ENCODE results near the gene PEX10. TPM values are rescaled to one million over a fixed set of nuclear protein-coding genes. Genes with fewer than 3 reads are reported as not detected.
"Not testable (repeated sequence)": the region's sequence is repeated elsewhere in the genome, so short reads cannot be mapped to it uniquely, and the experiment has no call there.

PEX10 gene
- 18.8 and 31.2 TPM in 2 replicates for total RNA-seq (2014; rRNA removed; shearing (Covaris generic))

DNA sequence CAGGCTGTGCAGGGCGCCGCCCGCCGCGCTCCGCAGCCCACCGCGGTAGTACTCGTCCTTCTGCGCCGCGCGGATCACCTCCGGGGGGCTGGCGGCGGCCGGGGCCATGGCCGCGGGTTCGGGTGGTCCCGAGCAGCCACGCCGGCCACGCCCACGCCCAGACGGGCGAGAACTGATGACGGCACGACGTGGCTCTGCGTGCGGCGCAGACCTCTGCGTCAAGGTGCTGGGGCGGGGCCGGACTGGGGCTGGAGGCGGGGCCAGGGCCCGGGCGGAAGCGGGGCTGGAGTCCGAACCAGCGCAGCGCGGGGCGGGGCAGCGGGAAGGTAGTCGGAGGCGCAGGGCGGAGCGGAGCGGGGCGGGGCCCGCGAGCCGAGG, at the start of gene PEX10:
PEX10 (minus strand) TSS at position 170 of the 378 bp plus-strand sequence; CDS start at position 108, 62 bp downstream.
- peak; percentile 92 for DNase-seq (ENCODE audit: low read depth)

DNA sequence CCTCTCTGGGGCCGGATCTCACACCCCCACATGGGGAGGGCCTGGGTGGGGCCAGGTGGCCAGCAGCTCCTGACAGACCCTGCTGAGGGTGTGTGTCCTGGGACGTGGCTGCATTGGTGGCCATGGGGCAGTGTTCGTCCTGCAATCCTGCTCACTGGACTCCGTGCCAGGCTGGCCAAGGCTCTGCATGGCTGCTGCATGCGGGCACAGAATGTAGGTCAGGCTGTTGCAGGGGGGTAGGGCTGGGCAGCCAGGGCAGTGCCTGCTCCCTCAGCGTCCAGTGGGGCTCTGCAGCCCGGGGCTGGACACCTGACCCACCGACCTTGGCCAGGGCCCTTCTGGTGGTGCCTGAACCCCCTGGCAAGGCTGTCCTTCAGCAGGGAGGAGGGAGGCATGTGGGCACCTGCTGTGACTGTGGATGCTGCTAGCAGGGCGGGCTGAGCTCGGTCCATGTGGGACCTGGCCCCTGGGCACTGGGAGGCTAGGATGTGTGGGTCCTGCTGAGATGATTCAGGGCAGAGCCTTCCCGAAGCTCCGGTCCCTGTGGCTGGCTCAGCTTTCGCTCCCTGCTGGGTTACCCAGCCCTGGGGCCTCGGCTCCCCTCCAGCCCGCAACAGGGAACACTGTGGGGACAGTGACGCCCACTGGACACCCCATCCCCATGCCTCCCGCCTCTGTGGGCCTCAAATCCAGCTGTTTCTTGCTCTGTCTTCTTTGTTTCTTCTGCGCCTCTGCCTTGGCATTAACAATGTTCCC, 48.8 kb upstream of the PEX10 start:
- DNase-seq (ENCODE audit: low read depth): no peak

DNA sequence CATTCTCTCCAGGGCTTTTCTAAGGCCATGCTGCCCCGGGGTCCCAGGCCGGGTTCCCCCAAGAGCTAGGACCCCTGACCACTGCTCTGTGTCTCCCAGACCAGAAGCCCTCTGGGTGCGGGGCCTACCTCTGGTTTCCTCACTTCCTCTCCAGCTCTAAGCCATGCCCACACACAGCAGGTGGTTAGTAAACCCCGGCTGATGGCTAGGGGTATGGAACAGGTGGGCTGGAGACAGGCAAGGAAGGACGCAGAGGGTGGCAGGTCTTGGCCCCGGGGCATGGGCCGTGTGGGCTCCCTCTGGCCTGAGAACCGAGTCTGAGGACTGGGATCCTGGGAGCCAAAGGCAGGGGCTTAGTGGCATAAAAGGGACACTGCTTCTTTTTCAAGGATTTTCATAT, 47.8 kb upstream of the PEX10 start:
- DNase-seq (ENCODE audit: low read depth): no peak

DNA sequence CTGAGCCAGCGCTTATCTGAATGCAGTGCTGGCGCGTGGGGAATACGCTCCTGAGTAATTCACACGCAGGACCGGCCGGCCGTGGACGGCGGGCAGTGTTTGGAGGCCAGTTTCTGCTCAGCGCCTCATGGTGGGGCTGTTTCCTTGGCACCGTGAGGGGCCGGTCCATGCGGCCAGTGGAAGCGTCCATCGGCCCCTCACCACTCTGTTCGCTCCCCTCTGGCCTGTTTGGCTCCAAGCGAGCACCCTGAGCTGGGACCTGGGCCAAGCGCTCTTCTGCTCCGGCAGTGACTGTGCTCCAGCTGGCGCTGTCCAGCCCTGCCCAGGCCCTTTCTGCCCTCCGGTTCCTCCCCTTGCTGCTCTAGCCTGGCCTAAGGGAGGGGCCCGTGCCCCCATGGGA, 47.4 kb upstream of the PEX10 start:
- peak; percentile 47 for DNase-seq (ENCODE audit: low read depth)

DNA sequence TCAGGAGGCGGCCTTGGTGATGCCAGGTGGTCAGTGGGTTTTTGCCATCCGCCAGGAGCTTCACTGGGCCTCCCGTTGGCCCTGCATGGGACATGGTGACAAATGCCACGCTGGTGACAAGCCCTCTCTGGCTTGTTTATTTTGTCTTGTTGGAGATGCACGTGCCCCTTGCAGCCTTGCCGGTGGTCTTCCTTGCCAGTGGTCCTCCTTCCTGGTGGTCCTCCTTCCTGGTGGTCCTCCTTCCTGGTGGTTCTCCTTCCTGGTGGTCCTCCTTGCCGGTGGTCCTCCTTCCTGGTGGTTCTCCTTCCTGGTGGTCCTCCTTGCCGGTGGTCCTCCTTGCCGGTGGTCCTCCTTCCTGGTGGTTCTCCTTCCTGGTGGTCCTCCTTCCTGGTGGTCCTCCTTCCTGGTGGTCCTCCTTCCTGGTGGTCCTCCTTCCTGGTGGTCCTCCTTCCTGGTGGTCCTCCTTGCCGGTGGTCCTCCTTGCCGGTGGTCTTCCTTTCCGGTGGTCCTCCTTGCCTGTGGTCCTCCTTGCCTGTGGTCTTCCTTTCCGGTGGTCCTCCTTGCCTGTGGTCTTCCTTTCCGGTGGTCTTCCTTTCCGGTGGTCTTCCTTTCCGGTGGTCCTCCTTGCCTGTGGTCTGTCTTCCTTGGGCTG, 46.9 kb upstream of the PEX10 start:
- not testable (repeated sequence) for DNase-seq (ENCODE audit: low read depth)

DNA sequence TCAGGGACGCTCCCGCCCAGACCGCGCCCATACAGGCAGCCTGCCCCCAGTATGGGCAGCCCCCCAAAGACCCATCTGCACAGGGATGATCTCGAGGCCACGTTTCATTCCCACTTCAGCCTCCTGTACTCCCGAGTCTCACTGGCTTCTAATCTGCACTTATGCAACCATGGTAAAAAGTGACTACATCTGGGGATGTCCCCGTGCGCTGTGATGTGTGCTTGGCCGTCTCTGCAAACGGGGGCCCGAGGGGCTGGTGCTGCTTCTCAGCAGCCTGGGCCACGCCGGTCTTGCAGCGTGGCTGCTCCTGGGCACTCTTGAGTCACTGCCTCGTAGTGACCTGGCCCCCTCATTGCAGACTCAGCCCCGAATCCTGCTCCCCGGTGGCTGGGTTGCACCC, 46.3 kb upstream of the PEX10 start:
- DNase-seq (ENCODE audit: low read depth): no peak

DNA sequence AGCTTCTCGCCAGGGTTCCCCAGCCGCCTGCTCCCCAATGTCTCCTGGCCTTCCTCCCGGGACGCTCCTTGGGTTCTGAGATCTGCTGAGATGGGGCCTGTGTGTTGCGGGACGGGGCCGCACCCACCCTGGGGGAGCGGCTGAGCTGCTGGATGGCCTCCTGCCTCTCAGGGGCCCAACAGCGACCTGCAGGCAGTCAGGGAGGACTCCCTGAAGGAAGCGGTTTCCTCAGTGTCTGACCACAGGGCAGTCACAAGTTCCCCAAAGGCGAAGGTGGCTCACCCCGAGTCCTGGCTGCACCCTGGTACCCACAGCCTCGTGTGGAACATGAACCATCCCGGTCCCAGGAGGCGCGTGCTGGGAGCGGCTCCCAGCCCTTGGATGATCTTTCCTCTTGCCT, 45.1 kb upstream of the PEX10 start:
- DNase-seq (ENCODE audit: low read depth): no peak

DNA sequence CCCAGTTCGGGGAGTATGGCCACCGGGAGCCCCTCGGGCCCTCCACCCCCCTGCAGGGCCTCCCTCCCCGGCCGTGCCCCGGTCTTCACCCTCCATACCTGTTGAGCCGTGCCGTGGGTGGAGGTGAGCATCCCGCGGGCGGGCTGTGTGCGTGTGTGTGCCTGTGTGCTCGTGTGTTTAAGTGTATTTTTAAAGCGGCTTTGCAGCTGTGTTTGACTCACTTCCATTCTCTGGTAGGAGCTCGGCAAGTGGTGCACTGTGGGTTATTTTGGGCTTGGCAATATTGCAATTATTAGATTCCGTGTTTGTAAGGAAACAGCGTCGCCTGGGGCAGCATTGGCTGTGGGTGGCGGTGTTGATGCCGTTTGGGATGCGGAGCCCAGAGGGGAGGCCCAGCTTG, 43.4 kb upstream of the PEX10 start:
- peak; percentile 31 for DNase-seq (ENCODE audit: low read depth)

DNA sequence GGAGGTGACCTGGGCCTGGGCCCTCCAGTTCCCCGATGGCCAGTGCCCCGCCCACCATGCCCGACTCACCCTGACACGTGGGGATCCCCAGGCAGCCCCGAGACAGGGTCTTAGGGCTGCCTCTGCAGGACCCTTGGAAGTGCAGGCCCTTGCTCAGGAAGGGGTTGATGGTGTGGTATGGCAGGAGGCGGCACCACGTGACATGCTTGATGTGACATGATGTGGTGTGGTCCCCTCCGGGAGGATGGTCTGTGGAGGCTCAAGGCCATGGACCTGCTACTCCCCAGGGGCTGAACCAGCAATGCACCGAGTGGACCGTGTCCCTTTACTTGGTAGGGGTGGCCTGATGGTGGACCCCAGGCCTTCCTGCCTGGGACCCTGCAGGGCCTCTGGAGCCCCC, 41.9 kb upstream of the PEX10 start:
- DNase-seq (ENCODE audit: low read depth): no peak

DNA sequence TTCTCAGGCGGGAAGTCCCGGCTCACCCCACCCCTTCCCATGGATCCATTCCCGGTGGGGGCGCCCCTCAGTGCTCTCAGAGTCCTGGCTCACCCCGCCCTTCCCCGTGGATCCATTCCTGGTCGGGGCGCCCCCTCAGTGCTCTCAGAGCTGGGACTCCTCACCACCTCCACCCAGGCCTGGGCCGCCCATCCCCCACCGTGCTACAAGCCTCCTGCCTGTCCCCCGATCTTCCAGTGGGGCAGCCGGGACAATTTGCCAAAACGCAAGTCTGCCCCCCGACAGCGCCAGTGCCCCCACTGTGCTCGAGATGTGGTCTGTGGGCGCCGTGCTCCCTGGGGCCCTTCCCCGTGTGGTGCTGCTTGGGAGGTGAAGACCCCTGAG, 40.6 kb upstream of the PEX10 start:
- DNase-seq (ENCODE audit: low read depth): no peak

DNA sequence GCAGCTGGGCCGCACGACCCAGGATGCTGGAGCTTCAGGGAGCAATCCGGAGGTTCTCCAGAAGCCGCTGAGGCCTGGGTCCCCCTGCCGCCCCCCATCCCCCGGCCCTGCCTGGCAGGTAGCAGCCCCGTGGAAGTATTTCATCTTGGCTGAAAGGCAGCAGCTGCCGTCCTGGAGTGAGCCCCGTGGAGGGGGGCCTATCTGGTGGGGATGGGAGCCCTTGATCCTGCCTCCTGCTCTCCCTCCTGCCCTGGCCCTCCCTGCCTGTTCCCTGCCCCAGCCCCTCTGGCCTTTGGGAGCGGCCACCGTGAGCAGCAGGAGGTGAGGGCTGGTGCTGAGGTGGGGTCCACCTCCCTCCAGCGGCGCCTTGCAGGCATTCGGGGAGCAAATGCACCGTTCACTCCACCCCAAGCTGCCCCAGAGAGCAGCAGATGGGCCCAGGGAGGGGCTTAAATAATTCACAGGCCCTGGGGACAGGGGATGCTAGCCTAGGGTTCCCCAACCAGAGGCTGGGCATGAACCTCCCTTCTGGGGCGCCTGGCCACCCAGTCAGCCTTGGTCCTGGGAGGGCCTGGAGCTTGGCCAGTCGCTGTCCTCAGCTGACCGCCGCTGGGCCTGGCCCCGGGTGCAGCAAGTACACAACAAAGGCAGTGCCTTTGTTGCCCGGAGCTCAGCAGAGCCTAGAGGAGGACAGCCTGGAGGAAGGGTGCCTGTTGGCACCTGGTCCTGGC, 40.0 kb upstream of the PEX10 start:
- DNase-seq (ENCODE audit: low read depth): no peak

DNA sequence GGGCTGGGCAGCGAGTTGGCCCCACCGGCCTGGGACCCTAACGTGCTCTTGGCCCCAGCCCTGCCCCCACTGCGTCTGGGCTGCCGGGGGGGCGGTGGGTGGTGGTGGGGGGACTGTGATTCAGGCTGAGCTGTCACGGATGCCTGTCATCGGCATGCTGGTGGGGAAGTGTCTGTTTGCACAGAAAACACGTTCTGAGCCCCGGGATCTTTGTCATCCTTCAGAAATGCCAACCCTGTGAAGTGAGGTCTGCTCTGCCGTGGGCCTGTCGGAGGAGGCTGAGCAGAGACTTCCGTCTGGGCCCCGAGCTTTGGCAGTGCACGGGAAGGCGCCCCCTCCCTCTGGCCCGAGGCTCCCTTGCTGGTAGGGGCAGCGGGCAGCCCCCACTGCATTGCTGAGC, 39.4 kb upstream of the PEX10 start:
- DNase-seq (ENCODE audit: low read depth): peak; percentile 90

DNA sequence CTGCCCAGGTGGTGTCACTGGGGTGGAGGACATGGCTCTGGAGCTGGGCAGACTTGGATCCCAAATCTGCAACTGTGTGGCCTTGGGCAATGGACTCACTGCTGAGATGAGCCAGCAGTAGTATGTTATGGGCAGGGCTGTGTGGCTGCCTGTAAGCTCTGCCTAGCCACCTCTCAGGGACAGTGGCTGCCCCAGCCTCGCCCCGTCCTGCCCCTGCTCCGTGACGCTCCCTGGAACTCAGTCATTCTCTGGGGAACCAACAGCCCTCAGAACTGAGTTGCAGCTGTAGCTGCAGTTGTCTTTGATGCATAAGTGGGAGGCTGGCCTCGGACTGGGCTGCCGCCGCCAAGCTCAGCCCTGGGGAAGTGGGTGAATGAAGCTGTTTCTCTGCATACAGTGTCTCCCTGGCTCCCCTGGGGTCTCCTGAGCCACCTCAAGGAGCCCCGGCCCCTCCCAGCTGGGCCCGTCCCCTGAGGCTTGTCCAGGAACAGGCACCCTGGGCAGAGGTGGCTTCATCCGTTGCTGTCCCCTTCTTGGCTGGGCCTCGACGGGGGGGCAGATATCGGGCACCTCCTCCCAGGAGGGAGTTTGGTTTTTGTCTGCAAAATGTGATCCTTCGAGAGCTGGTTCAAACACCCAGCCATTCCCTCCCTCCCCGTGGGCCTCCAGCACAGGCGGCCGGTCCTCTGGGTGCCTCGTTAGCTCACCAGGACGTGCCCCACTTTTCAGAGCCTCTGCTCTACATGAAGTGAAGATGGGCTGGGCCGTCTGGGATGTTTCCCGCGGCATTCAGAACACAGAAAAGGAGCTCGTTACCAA, 37.5 kb upstream of the PEX10 start:
- DNase-seq (ENCODE audit: low read depth): no peak

DNA sequence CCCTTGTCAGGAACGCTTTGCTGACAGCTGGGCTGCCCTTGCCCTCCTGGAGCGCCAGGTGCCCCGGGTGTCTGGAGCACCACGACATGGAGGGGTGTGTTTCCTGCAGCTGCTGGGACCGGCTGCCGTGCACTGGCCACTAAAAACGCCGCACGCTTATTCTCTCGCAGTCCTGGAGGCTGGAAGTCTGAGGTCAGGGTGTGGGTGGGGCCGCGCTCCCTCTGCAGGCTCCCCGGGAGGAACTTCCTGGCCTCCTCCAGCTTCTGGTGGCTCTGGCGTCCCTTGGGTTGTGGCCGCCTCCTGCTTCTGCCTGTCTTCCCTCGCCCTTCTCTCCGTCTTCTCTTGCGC, 35.7 kb upstream of the PEX10 start:
- DNase-seq (ENCODE audit: low read depth): no peak

DNA sequence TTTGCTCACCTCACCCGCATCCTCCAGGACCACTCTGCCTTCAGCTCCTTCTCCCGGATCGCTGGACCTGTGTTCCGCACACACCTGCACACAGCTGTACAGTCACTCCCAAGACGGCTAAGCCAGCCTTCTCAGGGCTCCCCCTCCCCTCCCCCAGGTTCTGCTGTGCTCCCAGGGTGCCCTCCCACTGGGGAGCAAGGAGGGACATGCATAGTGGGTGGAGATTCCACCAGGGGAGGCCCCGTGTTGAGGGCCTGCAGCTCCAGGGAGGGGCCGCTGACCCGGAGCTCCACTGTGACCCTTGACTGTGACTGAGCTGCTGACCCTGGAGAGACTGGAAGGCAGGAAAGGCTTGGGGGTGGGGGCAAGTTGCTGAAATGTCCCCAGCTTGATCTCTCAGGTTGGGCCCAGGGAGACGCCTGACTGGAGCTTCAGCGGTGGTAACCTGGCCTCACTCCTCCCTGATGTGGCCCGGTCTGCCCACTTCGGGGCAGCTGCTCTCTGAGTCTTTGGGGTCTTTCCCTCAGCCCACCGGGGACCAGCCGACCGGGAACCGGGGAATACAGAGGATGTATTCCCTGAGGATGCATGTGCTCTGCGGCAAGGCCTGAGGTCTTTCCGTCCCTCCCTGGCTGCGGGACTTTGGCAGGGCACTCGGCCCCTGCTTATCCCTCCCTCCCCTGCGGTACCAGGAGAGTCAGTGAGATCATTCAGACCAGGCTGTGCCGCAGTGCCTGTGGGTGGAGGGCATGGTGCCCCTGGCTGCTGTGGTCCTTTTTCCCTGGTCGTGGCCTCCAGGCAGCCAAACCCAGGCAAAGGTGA, 35.1 kb upstream of the PEX10 start:
- DNase-seq (ENCODE audit: low read depth): no peak

DNA sequence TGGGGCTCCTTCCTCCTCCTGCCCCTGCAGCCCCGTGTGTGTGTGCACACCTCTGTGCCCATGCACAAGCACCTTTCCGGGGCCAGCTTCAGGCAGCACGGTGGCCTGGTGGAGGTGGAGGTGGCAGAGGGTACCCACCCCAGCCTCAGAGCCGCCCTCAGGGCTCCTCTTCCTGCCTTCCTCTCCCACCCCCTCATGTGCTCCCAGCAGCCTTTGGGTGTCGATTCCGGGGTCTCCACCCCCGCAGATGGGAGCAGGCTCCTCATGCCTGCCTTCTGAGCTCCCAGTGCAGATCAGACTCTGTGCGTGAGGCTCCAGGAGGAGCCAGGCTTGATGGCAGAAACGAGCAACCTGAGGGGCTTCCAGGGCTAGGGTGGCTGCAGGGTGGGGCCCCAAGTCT, 34.5 kb upstream of the PEX10 start:
- no peak for DNase-seq (ENCODE audit: low read depth)

DNA sequence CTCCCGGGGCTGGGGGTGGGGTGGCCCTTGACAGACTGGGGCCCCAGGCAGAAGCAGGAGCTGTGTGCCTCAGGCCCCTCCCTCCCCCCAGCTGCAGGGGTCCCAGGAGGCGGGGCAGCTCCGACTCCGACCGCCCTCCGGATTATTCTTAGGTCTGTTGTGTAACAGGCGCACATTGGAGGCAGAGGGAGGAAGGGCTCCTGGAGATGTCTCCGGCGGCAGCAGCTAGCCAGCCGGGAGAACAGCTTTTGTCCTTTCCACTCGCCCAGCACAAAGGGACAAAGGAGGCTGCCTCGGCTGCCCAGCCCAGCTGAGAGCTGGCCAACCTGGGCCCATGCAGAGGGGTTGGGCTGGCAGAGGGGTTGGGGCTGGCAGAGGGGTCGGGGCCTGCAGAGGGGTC, 34.0 kb upstream of the PEX10 start:
- no peak for DNase-seq (ENCODE audit: low read depth)

DNA sequence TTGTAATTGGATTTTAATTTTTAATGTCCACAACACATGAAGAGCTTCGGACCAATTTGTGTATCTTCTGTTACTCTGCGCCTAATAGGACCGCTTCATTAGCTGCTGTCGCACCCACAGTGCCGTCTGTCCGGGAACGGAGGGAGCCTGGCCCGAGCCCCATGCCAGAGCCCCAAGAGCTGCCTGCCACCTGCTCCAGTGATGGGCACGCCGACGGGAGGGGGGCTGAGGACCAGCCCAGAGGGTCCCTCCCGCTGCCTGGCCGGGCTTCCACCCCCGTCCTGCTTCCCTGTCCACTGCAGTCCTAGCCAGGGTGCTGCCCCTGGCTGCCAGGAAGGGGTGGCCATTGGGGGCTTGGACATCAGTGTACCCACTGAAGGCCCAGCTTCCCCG, 33.5 kb upstream of the PEX10 start:
- no peak for DNase-seq (ENCODE audit: low read depth)

DNA sequence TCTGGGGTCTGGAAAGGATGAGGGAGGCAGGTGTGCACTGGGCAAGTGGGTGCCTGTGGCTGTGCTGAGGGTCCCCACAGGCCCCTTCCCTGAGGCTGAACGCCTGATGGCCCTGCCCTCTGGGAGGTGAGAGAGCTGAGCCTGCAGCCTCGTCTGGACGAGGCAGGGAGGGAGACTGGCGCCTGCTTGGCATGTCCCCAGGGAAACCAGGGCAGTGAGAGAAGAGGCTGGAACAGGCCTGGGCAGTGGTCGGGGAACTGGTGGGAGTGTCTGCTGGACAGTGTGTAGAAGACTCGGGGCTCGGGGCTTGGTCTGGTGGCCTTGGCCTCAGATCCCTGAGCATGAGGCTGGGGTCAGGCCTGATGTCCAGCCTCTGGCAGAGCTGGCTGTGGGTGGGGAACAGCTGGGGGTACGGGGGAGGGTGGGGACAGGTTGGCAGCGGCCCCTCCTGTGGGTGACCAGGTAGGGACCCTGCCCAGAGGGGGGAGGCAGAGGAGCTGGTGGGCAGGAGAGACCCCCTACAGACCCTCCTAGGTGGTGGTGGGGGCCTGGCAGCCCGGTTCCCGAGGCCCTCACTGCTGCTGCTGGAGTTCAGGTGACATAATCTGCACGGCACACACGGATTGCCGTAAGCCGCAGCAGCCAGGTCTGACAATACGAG, 32.9 kb upstream of the PEX10 start:
- DNase-seq (ENCODE audit: low read depth): no peak

DNA sequence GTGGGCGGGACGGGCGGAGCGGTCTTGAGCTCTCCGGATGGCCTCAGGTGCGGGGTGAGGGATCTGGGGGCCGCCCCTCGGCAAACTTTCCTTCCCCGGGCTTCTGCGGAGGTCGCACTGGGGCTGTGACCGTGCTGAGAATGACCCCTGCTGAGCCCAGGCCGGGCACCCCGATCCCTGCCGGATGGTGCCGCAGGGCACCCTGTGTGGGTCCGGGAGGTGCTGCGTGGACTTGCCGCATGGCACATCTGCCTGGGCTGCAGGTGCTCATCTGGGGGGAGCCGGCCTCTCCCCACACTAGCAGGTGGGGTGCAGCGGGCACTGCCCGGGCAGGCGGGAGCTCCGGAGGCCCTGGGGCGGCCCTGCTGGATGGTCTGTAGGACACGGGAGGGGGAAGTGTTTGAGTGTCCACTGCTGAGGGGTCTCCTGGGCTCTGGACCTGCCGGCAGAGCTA, 31.8 kb upstream of the PEX10 start:
- no peak for DNase-seq (ENCODE audit: low read depth)
